GM23248 (cell line): Measurements from ENCODE around the gene GABBR2. TPM values are rescaled to one million over a fixed set of nuclear protein-coding genes. Genes with fewer than 3 reads are reported as not detected.

Experiments
- DNase-seq: peaks from one replicate; pipeline ENCODE4 v3.0.0-alpha.2; 2015
- H2AFZ ChIP-seq: fragments of 200-600 bp; sonication (generic); 2 replicates; pipeline ENCODE4 v1.6.1; 2016; ENCODE audit warnings: antibody characterized with exemption
- H3F3A ChIP-seq: fragments of 200-600 bp; sonication (generic); 2 replicates; pipeline ENCODE4 v1.6.1; 2016; ENCODE audit warnings: mild to moderate bottlenecking, antibody characterized with exemption, mixed run types; ENCODE audit not compliant: insufficient read depth
- H3K27ac ChIP-seq: fragments of 200-600 bp; sonication (generic); 2 replicates; pipeline ENCODE4 v1.5.1; 2016; ENCODE audit warnings: mild to moderate bottlenecking
- H3K27me3 ChIP-seq: fragments of 200-600 bp; sonication (generic); replicated peaks from 2 replicates; pipeline ENCODE4 v1.6.1; 2016; ENCODE audit warnings: mild to moderate bottlenecking; ENCODE audit not compliant: insufficient read depth
- H3K36me3 ChIP-seq: fragments of 200-600 bp; sonication (generic); 2 replicates; pipeline ENCODE4 v1.6.1; 2016; ENCODE audit warnings: low read depth, mild to moderate bottlenecking
- H3K4me1 ChIP-seq: fragments of 200-600 bp; sonication (generic); 2 replicates; pipeline ENCODE4 v1.6.1; 2016; ENCODE audit warnings: mild to moderate bottlenecking; ENCODE audit not compliant: insufficient read depth
- H3K4me2 ChIP-seq: fragments of 200-600 bp; sonication (generic); one replicate; pipeline ENCODE4 v1.6.1; 2016; ENCODE audit warnings: mild to moderate bottlenecking; ENCODE audit not compliant: unreplicated experiment
- H3K4me3 ChIP-seq: fragments of 200-600 bp; sonication (generic); 2 replicates; pipeline ENCODE4 v1.5.1; 2016; ENCODE audit warnings: mild to moderate bottlenecking
- H3K79me2 ChIP-seq: fragments of 200-600 bp; sonication (generic); 2 replicates; pipeline ENCODE4 v1.6.1; 2016; ENCODE audit warnings: mild to moderate bottlenecking; ENCODE audit not compliant: insufficient read depth
- H3K9ac ChIP-seq: fragments of 200-600 bp; sonication (generic); 2 replicates; pipeline ENCODE4 v1.6.1; 2016; ENCODE audit warnings: mild to moderate bottlenecking
- H3K9me2 ChIP-seq: fragments of 200-600 bp; sonication (generic); 2 replicates; pipeline ENCODE4 v1.6.1; 2016; ENCODE audit warnings: mixed run types, mild to moderate bottlenecking, moderate library complexity; ENCODE audit not compliant: insufficient read depth
- H3K9me3 ChIP-seq: fragments of 200-600 bp; sonication (generic); one replicate; pipeline ENCODE4 v1.6.1; 2017; ENCODE audit warnings: low read depth
- H4K20me1 ChIP-seq: fragments of 200-600 bp; sonication (generic); 2 replicates; pipeline ENCODE4 v1.6.0; 2016; ENCODE audit not compliant: insufficient read depth
- EZH2 ChIP-seq: fragments of 200-600 bp; sonication (generic); IDR thresholded peaks from 2 replicates; pipeline ENCODE4 v1.6.1; 2018; ENCODE audit warnings: antibody characterized with exemption, mild to moderate bottlenecking; ENCODE audit not compliant: insufficient read depth, poor library complexity, severe bottlenecking
- EZH2phosphoT487 ChIP-seq: fragments of 200-600 bp; sonication (generic); IDR thresholded peaks from 2 replicates; pipeline ENCODE4 v1.6.1; 2018; ENCODE audit warnings: antibody characterized with exemption, moderate library complexity, mild to moderate bottlenecking, low read depth; ENCODE audit not compliant: insufficient read depth
- WGBS, 2 experiments: methylation state at CpG; one replicate each; pipeline ENCODE4 v1.1.6; 2015 to 2017; ENCODE audit warnings: low lambda C conversion rate in 2 of 2, low coverage in 1 of 2; ENCODE audit errors: missing lambda C conversion rate in 2 of 2; 5-methylcytosine and 5-hydroxymethylcytosine counted together
- in situ Hi-C: fragments of 300-500 bp; cut with MboI; formaldehyde crosslinking; loops from 2 replicates; pipeline ENCODE4 v1.15.0; 2020
- polyA plus RNA-seq: library from polyadenylated mRNA; unstranded; fragments of >200 nt; fragmentation: Nextera tagmentation; extraction: Ambion mirVana; gene quantifications from 2 replicates; pipeline ENCODE4 v1.2.1, GENCODE V29; 2016
- total RNA-seq: library from RNA; depleted of rRNA; stranded (reverse); fragments of >200 nt; shearing (Covaris generic); gene quantifications from 2 replicates; pipeline ENCODE4 v1.2.3, GENCODE V29; 2014

GABBR2 gene
- total and polyA plus RNA-seq, 2 experiments from 2014 or later = 7.5 to 13.4 TPM

- in situ Hi-C loops = no loop called here
- Histone ChIP-seq H3K4me3 (no peak overlapping the region), H3F3A (peaks cover 15% of the 10 kb centered on the region), H2AFZ (no peak overlapping the region), H3K27ac (0 out of 2 replicates have a peak overlapping the region, but pooled peaks have one; percentile 1), H3K79me2 (no peaks in the 10 kb centered on the region), H3K4me2 (no peak overlapping the region), H3K27me3 (no peaks in the 10 kb centered on the region), H3K36me3 (no peaks in the 10 kb centered on the region), H3K9ac (no peak overlapping the region), H3K9me2 (no peaks in the 10 kb centered on the region), H3K9me3 (no peaks in the 10 kb centered on the region), H3K4me1 (0 out of 2 replicates have a peak, but pooled peaks cover 6% of the 10 kb centered on the region), H4K20me1 (no peaks in the 10 kb centered on the region)
- no peak for TF ChIP-seq EZH2
- no peak for TF ChIP-seq EZH2phosphoT487
- peak; percentile 67 for DNase-seq
- 5 to 7% methylated on average over 4 of the region's 4 CpGs for WGBS, 2 experiments
These were observed 175.6 kb downstream of the GABBR2 start for GRCh38 chr9:98533132-98533531.

- H3K9ac ChIP-seq = no peak overlapping the region
- WGBS, 2 experiments = 12 to 21% methylated on average over 3 of the region's 3 CpGs
These were observed 176.2 kb downstream of the GABBR2 start for GRCh38 chr9:98532574-98532973.

GRCh38 chr9:98532147-98532546 is 176.6 kb downstream of the GABBR2 start:
- in situ Hi-C loops = no loop called here
- DNase-seq = no peak
- peaks cover 15% of the 10 kb centered on the region for H3F3A ChIP-seq
- H3K27ac ChIP-seq = no peak overlapping the region
- no peak for TF ChIP-seq EZH2phosphoT487
- no peak for TF ChIP-seq EZH2
- H4K20me1 ChIP-seq = no peaks in the 10 kb centered on the region
- no peak overlapping the region for H2AFZ ChIP-seq
- no peaks in the 10 kb centered on the region for H3K9me2 ChIP-seq
- H3K27me3 ChIP-seq = no peaks in the 10 kb centered on the region
- no peak overlapping the region for H3K9ac ChIP-seq
- H3K79me2 ChIP-seq = no peaks in the 10 kb centered on the region
- H3K9me3 ChIP-seq = no peaks in the 10 kb centered on the region
- H3K4me1 ChIP-seq = 0 out of 2 replicates have a peak, but pooled peaks cover 6% of the 10 kb centered on the region
- WGBS, 2 experiments = 60 to 62% methylated on average over 4 of the region's 4 CpGs
- H3K4me3 ChIP-seq = no peak overlapping the region
- H3K36me3 ChIP-seq = no peaks in the 10 kb centered on the region
- no peak overlapping the region for H3K4me2 ChIP-seq

More at GRCh38 chr9:98532574-98532973, 176.2 kb downstream of the GABBR2 start:
- Histone ChIP-seq H3K9me3 (no peaks in the 10 kb centered on the region), H4K20me1 (no peaks in the 10 kb centered on the region), H3K27ac (0 out of 2 replicates have a peak overlapping the region, but pooled peaks have one; percentile 1), H3K4me2 (no peak overlapping the region), H2AFZ (no peak overlapping the region), H3K9me2 (no peaks in the 10 kb centered on the region), H3K4me1 (0 out of 2 replicates have a peak, but pooled peaks cover 6% of the 10 kb centered on the region), H3K79me2 (no peaks in the 10 kb centered on the region), H3K4me3 (no peak overlapping the region), H3K36me3 (no peaks in the 10 kb centered on the region), H3K27me3 (no peaks in the 10 kb centered on the region), H3F3A (peaks cover 15% of the 10 kb centered on the region)
- DNase-seq = peak; percentile 67
- in situ Hi-C loops = no loop called here
- TF ChIP-seq EZH2 (no peak), EZH2phosphoT487 (no peak)

DNA sequence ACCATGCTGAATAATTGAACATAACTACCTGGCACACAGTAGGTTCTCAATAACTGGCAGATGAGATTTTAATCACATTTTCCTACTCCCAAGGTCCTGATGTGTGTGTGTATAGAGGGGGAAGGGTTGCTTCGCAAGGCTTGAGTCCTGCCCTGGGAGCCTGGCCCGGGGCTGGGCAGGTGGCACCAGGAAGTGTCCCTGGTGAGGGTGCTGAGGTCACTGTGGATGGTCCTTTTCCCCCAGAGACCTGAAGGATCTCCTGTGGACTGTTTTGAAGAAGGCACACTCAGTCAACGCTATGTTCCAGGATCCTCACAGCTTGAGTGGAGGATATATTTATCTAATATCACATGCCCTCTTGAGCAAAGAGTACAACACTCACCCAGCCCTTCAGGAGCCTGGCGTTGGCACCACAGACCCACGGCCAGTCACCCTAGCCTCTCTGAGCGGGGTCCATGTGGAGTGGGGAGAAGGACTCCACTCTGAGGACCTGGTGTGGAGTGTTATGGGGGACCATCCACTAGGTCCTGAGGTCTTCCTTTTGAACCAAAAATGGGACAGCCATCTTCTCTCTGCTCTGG is 177.8 kb downstream of the GABBR2 start:
- no peaks in the 10 kb centered on the region for H3K9me2 ChIP-seq
- H3F3A ChIP-seq = peaks cover 15% of the 10 kb centered on the region
- H3K79me2 ChIP-seq = no peaks in the 10 kb centered on the region
- in situ Hi-C loops = no loop called here
- no peaks in the 10 kb centered on the region for H3K27me3 ChIP-seq
- WGBS, 2 experiments = 53 to 54% methylated on average over 6 of the region's 6 CpGs
- no peak overlapping the region for H3K9ac ChIP-seq
- H3K4me3 ChIP-seq = no peak overlapping the region
- no peak overlapping the region for H3K27ac ChIP-seq
- no peak for TF ChIP-seq EZH2phosphoT487
- TF ChIP-seq EZH2 = no peak
- 0 out of 2 replicates have a peak, but pooled peaks cover 6% of the 10 kb centered on the region for H3K4me1 ChIP-seq
- no peaks in the 10 kb centered on the region for H3K9me3 ChIP-seq
- H3K36me3 ChIP-seq = no peaks in the 10 kb centered on the region
- no peak overlapping the region for H3K4me2 ChIP-seq
- H2AFZ ChIP-seq = no peak overlapping the region
- no peak for DNase-seq
- H4K20me1 ChIP-seq = no peaks in the 10 kb centered on the region
